ENCODE results near the gene ACTN1.
A peak's percentile ranks its signal among the peaks of the same experiment; 100 is the strongest.
"Not testable (repeated sequence)": the region's sequence is repeated elsewhere in the genome, so short reads cannot be mapped to it uniquely, and the experiment has no call there.

The ACTN1 gene

GRCh38 chr14:68851078-68851477 lies 128.0 kb downstream of the ACTN1 start:
- no peak overlapping the region for H3K27ac ChIP-seq
- TF ChIP-seq ZFX (IDR thresholded peaks at IDR 0.05; ENCODE audit: borderline replicate concordance) (no peak), CTCF (IDR thresholded peaks at IDR 0.05) (no peak)

- TF ChIP-seq CTCF (IDR thresholded peaks at IDR 0.05), result no peak
- TF ChIP-seq ZFX (IDR thresholded peaks at IDR 0.05; ENCODE audit: borderline replicate concordance), result no peak
- H3K27ac ChIP-seq, result no peak overlapping the region
These were observed 129.7 kb downstream of the ACTN1 start for GRCh38 chr14:68849416-68849815.

GRCh38 chr14:68848253-68848652 lies 130.8 kb downstream of the ACTN1 start:
- TF ChIP-seq ZFX (IDR thresholded peaks at IDR 0.05; ENCODE audit: borderline replicate concordance) (no peak), CTCF (IDR thresholded peaks at IDR 0.05) (no peak)
- no peak overlapping the region for H3K27ac ChIP-seq

GRCh38 chr14:68847640-68848039 lies 131.5 kb downstream of the ACTN1 start:
- not testable (repeated sequence) for H3K27ac ChIP-seq

- TF ChIP-seq CTCF (IDR thresholded peaks at IDR 0.05), result no peak
- TF ChIP-seq ZFX (IDR thresholded peaks at IDR 0.05; ENCODE audit: borderline replicate concordance), result no peak
- no peak overlapping the region for H3K27ac ChIP-seq
These were observed 132.6 kb downstream of the ACTN1 start for GRCh38 chr14:68846466-68846865.

- TF ChIP-seq ZFX (IDR thresholded peaks at IDR 0.05; ENCODE audit: borderline replicate concordance) (no peak), CTCF (IDR thresholded peaks at IDR 0.05) (peak; percentile 57)
- no peak overlapping the region for H3K27ac ChIP-seq
These were observed 134.9 kb downstream of the ACTN1 start for GRCh38 chr14:68844210-68844545.

- no peak overlapping the region for H3K27ac ChIP-seq
- TF ChIP-seq ZFX (IDR thresholded peaks at IDR 0.05; ENCODE audit: borderline replicate concordance) (no peak), CTCF (IDR thresholded peaks at IDR 0.05) (peak; percentile 98)
These were observed 135.5 kb downstream of the ACTN1 start for GRCh38 chr14:68843471-68844209.

- H3K27ac ChIP-seq, result no peak overlapping the region
- TF ChIP-seq ZFX (IDR thresholded peaks at IDR 0.05; ENCODE audit: borderline replicate concordance) (no peak), CTCF (IDR thresholded peaks at IDR 0.05) (no peak)
These were observed 136.8 kb downstream of the ACTN1 start for GRCh38 chr14:68842298-68842697.

All from 22Rv1 (cell line).